Esophagus (tissue), 2 donors: ENCODE data around the gene FEV. TPM values are rescaled to one million over a fixed set of nuclear protein-coding genes. Genes with fewer than 3 reads are reported as not detected.

ENCODE experiments used
- H3K27ac ChIP-seq, 2 donors: one replicate each; pipeline ENCODE4 v1.5.1; 2013; ENCODE audit warnings: low read depth in 2 of 2, mild to moderate bottlenecking in 2 of 2, inconsistent platforms in 1 of 2, low read length in 1 of 2, moderate library complexity in 1 of 2
- H3K27me3 ChIP-seq, 2 donors: one replicate each; pipeline ENCODE4 v1.6.1; 2013; ENCODE audit warnings: low read length in 2 of 2, control low read depth in 1 of 2, mild to moderate bottlenecking in 1 of 2; ENCODE audit not compliant: insufficient read depth in 2 of 2, control insufficient read depth in 1 of 2
- H3K36me3 ChIP-seq, 2 donors: one replicate each; pipeline ENCODE4 v1.6.1; 2013; ENCODE audit warnings: low read length in 1 of 2; ENCODE audit not compliant: control insufficient read depth in 2 of 2, insufficient read depth in 2 of 2
- H3K4me1 ChIP-seq, 2 donors: one replicate each; pipeline ENCODE4 v1.6.1; 2013; ENCODE audit warnings: low read length in 1 of 2; ENCODE audit not compliant: control insufficient read depth in 2 of 2, insufficient read depth in 2 of 2
- H3K4me3 ChIP-seq, 2 donors: one replicate each; pipeline ENCODE4 v1.5.1; 2013; ENCODE audit warnings: low read length in 2 of 2, mild to moderate bottlenecking in 2 of 2, low read depth in 1 of 2, moderate library complexity in 1 of 2
- H3K9me3 ChIP-seq, 2 donors: one replicate each; pipeline ENCODE4 v1.6.1; 2013; ENCODE audit warnings: mild to moderate bottlenecking in 2 of 2, low read depth in 1 of 2, low read length in 1 of 2, moderate library complexity in 1 of 2; ENCODE audit not compliant: control insufficient read depth in 2 of 2, insufficient read depth in 1 of 2
- WGBS, 2 donors: extraction: QIAGEN DNeasy Blood & Tissue Kit; methylation state at CpG; one replicate each; pipeline ENCODE4 v1.1.7; 2013; 5-methylcytosine and 5-hydroxymethylcytosine counted together
- polyA plus RNA-seq, 2 donors: library from polyadenylated mRNA; stranded (reverse); fragments of 200-250 nt; gene quantifications; one replicate each; pipeline ENCODE4 v1.2.3, GENCODE V29; 2013
- donor health status: healthy with polysubstance abuse.
- donor health status: Bipolar disorder and iron deficiency.

The FEV gene
- polyA plus RNA-seq, 2 donors: not detected

- Histone ChIP-seq H3K36me3 (no peaks in the 10 kb centered on the region), H3K9me3 (no peaks in the 10 kb centered on the region), H3K4me3 (peak overlapping the region; percentile 17), H3K27ac (peak overlapping the region in 1 of 2 donors; percentile 53), H3K27me3 (peaks cover 0 to 31% of the 10 kb centered on the region in 2 donors), H3K4me1 (peaks cover 7 to 18% of the 10 kb centered on the region in 2 donors)
- WGBS, 2 donors: 4 to 5% methylated on average over 43 of the region's 43 CpGs
Measured at GRCh38 chr2:218995972-218996711, 11.2 kb upstream of the FEV start.

GRCh38 chr2:218995561-218995960, 10.6 kb upstream of the FEV start:
- H3K27ac ChIP-seq: no peak overlapping the region
- H3K4me1 ChIP-seq: peaks cover 7 to 18% of the 10 kb centered on the region in 2 donors
- H3K36me3 ChIP-seq: no peaks in the 10 kb centered on the region
- WGBS, 2 donors: 20 to 22% methylated on average over 8 of the region's 8 CpGs
- no peaks in the 10 kb centered on the region for H3K9me3 ChIP-seq
- H3K27me3 ChIP-seq: peaks cover 3 to 31% of the 10 kb centered on the region in 2 donors
- no peak overlapping the region for H3K4me3 ChIP-seq

GRCh38 chr2:218993345-218994315, 8.6 kb upstream of the FEV start, which contains the start of gene CRYBA2:
TSS of gene CRYBA2 (minus strand) at chr2:218993422. CDS start at chr2:218993176, 246 bp downstream.
- no peak within 1 kb of the TSS for H3K27ac ChIP-seq
- H3K4me3 ChIP-seq: peak within 1 kb of the TSS in 1 of 2 donors; percentile 20
- peaks cover 7 to 18% of the 10 kb centered on the region in 2 donors for H3K4me1 ChIP-seq
- H3K9me3 ChIP-seq: peaks cover 0 to 1% of the 10 kb centered on the region in 2 donors
- H3K27me3 ChIP-seq: peaks cover 8 to 28% of the 10 kb centered on the region in 2 donors
- H3K36me3 ChIP-seq: no peaks in the 10 kb centered on the region
- WGBS, 2 donors: 2 to 3% methylated on average over 48 to 88 of the region's 88 CpGs

- Histone ChIP-seq H3K9me3 (peaks cover 0 to 1% of the 10 kb centered on the region in 2 donors), H3K4me3 (peak overlapping the region in 1 of 2 donors; percentile 20)
- 3 to 4% methylated on average over 42 to 44 of the region's 44 CpGs for WGBS, 2 donors
Measured at GRCh38 chr2:218992703-218993344, 7.8 kb upstream of the FEV start.

GRCh38 chr2:218992196-218992595, 7.2 kb upstream of the FEV start:
- Histone ChIP-seq H3K4me3 (no peak overlapping the region), H3K27me3 (peaks cover 8 to 29% of the 10 kb centered on the region in 2 donors), H3K9me3 (peaks cover 0 to 1% of the 10 kb centered on the region in 2 donors), H3K36me3 (no peaks in the 10 kb centered on the region), H3K27ac (no peak overlapping the region), H3K4me1 (peaks cover 7 to 11% of the 10 kb centered on the region in 2 donors)
- WGBS, 2 donors: 17 to 18% methylated on average over 6 to 7 of the region's 7 CpGs

More at GRCh38 chr2:218992703-218993344, 7.8 kb upstream of the FEV start:
- Histone ChIP-seq H3K4me1 (peaks cover 7 to 13% of the 10 kb centered on the region in 2 donors), H3K27me3 (peaks cover 8 to 29% of the 10 kb centered on the region in 2 donors), H3K27ac (no peak overlapping the region), H3K36me3 (no peaks in the 10 kb centered on the region)

- no peak overlapping the region for H3K4me3 ChIP-seq
- peaks cover 0 to 1% of the 10 kb centered on the region in 2 donors for H3K9me3 ChIP-seq
- H3K27me3 ChIP-seq: peaks cover 8 to 30% of the 10 kb centered on the region in 2 donors
- no peak overlapping the region for H3K27ac ChIP-seq
- H3K4me1 ChIP-seq: peaks cover 7 to 11% of the 10 kb centered on the region in 2 donors
- no peaks in the 10 kb centered on the region for H3K36me3 ChIP-seq
- 18 to 21% methylated on average over 13 of the region's 13 CpGs for WGBS, 2 donors
Measured at GRCh38 chr2:218991674-218992168, 6.7 kb upstream of the FEV start.

- no peaks in the 10 kb centered on the region for H3K36me3 ChIP-seq
- H3K27ac ChIP-seq: no peak overlapping the region
- H3K4me3 ChIP-seq: no peak overlapping the region
- peaks cover 16 to 40% of the 10 kb centered on the region in 2 donors for H3K27me3 ChIP-seq
- 15 to 16% methylated on average over 6 of the region's 6 CpGs for WGBS, 2 donors
- peaks cover 0 to 1% of the 10 kb centered on the region in 2 donors for H3K9me3 ChIP-seq
- peaks cover 7 to 8% of the 10 kb centered on the region in 2 donors for H3K4me1 ChIP-seq
Measured at GRCh38 chr2:218990612-218991011, 5.6 kb upstream of the FEV start.

GRCh38 chr2:218990052-218990451, 5.1 kb upstream of the FEV start:
- H3K4me3 ChIP-seq: no peak overlapping the region
- no peak overlapping the region for H3K27ac ChIP-seq
- peaks cover 17 to 43% of the 10 kb centered on the region in 2 donors for H3K27me3 ChIP-seq
- H3K36me3 ChIP-seq: no peaks in the 10 kb centered on the region
- peaks cover 0 to 1% of the 10 kb centered on the region in 2 donors for H3K9me3 ChIP-seq
- peaks cover 7 to 8% of the 10 kb centered on the region in 2 donors for H3K4me1 ChIP-seq
- WGBS, 2 donors: 21 to 28% methylated on average over 9 of the region's 9 CpGs

GRCh38 chr2:218988650-218989049, 3.7 kb upstream of the FEV start:
- Histone ChIP-seq H3K9me3 (peaks cover 0 to 1% of the 10 kb centered on the region in 2 donors), H3K4me1 (peaks cover 6 to 7% of the 10 kb centered on the region in 2 donors), H3K27me3 (peaks cover 17 to 50% of the 10 kb centered on the region in 2 donors), H3K27ac (no peak overlapping the region), H3K4me3 (no peak overlapping the region), H3K36me3 (no peaks in the 10 kb centered on the region)
- WGBS, 2 donors: 51 to 52% methylated on average over 2 of the region's 2 CpGs
